H1 (cell line): Measurements from ENCODE around the gene MRC2.

Experiments
- CHD1 ChIP-seq: IDR thresholded peaks from 2 replicates; pipeline ENCODE4 v1.6.1; 2012; ENCODE audit warnings: low read depth, low read length, improper control_type of control experiment
- EZH2 ChIP-seq: fragments of 200-600 bp; sonication (generic); IDR thresholded peaks from 2 replicates; pipeline ENCODE4 v1.7.1; 2012; ENCODE audit warnings: low read depth, mild to moderate bottlenecking, moderate library complexity, low read length, inconsistent platforms; ENCODE audit not compliant: severe bottlenecking
- GABPA ChIP-seq: IDR thresholded peaks from 2 replicates; pipeline ENCODE4 v1.6.1; 2011; ENCODE audit warnings: mild to moderate bottlenecking, low read length, moderate library complexity, borderline replicate concordance; ENCODE audit not compliant: insufficient read depth
- NRF1 ChIP-seq: IDR thresholded peaks from 2 replicates; pipeline ENCODE4 v1.6.1; 2011; ENCODE audit warnings: mild to moderate bottlenecking, low read depth, low read length, improper control_type of control experiment
- POLR2A ChIP-seq, 2 experiments: IDR thresholded peaks; 1 replicate in 1 of 2; 2 replicates in 1 of 2; pipeline ENCODE4 v1.6.1; 2011; ENCODE audit warnings: low read depth in 2 of 2, low read length in 2 of 2, mild to moderate bottlenecking in 2 of 2; ENCODE audit errors: control extremely low read depth in 1 of 2
- POLR2AphosphoS5 ChIP-seq: IDR thresholded peaks from 2 replicates; pipeline ENCODE4 v1.6.1; 2011; ENCODE audit warnings: low read depth, low read length
- SP4 ChIP-seq: IDR thresholded peaks from 2 replicates; pipeline ENCODE4 v1.6.1; 2012; ENCODE audit warnings: low read length, inconsistent platforms
- TCF12 ChIP-seq: IDR thresholded peaks from 2 replicates; pipeline ENCODE4 v1.6.1; 2011; ENCODE audit warnings: low read depth, mild to moderate bottlenecking, low read length
- TF ChIP-seq, protein P1 (sequence below): fragments of 300-600 bp; sonication (generic); IDR thresholded peaks from 2 replicates; pipeline ENCODE4 v1.7.1; 2012; ENCODE audit warnings: low read length, moderate library complexity, mild to moderate bottlenecking, inconsistent platforms; ENCODE audit not compliant: insufficient replicate concordance
- TF ChIP-seq, protein P2 (sequence below), 3 experiments: IDR thresholded peaks; 1 replicate in 2 of 3; 2 replicates in 1 of 3; pipeline versions ENCODE4 v1.5.1 to v1.6.1; 2011; ENCODE audit warnings: low read length in 3 of 3, mild to moderate bottlenecking in 3 of 3, inconsistent platforms in 2 of 3, low read depth in 1 of 3, moderate library complexity in 1 of 3; ENCODE audit not compliant: insufficient read depth in 1 of 3; ENCODE audit errors: control extremely low read depth in 1 of 3

DNA sequence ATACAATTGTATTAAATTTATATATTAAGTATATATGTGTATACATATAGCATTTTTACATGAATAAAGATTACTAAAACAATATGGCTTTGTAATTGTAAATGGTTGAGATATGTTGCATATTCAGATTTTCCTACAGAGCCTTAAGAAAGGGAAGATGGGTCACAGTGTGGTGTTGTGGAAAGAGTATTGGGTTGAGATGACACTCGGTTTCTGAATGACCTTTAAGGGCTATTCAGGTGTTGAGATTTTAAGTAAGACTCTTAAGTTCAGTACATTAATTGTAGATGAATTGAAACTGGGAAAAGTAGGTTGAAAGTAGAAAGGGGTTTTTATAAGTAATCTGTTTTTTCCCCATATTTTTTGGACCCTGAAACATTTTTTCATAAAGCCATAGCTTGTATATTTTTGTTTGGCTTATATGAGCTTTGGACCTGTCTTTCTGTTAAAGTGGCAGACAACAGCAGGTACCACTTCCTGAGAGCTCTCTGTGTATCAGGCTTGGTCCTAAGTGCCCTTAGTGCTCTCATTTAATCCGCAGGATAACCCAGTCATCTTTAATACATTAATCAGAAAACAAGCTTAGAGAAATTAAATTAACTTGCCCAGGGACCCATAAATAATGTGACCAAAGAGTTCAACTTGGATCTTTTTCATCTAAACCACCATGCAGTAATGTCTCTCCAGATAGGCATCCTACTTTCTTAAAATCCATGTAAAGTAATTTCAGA is 48.5 kb upstream of the MRC2 start:
- no peak for TF ChIP-seq EZH2
- TF ChIP-seq TCF12, result no peak
- TF ChIP-seq NRF1, result no peak
- TF ChIP-seq SP4, result no peak
- TF ChIP-seq, protein P1, sequence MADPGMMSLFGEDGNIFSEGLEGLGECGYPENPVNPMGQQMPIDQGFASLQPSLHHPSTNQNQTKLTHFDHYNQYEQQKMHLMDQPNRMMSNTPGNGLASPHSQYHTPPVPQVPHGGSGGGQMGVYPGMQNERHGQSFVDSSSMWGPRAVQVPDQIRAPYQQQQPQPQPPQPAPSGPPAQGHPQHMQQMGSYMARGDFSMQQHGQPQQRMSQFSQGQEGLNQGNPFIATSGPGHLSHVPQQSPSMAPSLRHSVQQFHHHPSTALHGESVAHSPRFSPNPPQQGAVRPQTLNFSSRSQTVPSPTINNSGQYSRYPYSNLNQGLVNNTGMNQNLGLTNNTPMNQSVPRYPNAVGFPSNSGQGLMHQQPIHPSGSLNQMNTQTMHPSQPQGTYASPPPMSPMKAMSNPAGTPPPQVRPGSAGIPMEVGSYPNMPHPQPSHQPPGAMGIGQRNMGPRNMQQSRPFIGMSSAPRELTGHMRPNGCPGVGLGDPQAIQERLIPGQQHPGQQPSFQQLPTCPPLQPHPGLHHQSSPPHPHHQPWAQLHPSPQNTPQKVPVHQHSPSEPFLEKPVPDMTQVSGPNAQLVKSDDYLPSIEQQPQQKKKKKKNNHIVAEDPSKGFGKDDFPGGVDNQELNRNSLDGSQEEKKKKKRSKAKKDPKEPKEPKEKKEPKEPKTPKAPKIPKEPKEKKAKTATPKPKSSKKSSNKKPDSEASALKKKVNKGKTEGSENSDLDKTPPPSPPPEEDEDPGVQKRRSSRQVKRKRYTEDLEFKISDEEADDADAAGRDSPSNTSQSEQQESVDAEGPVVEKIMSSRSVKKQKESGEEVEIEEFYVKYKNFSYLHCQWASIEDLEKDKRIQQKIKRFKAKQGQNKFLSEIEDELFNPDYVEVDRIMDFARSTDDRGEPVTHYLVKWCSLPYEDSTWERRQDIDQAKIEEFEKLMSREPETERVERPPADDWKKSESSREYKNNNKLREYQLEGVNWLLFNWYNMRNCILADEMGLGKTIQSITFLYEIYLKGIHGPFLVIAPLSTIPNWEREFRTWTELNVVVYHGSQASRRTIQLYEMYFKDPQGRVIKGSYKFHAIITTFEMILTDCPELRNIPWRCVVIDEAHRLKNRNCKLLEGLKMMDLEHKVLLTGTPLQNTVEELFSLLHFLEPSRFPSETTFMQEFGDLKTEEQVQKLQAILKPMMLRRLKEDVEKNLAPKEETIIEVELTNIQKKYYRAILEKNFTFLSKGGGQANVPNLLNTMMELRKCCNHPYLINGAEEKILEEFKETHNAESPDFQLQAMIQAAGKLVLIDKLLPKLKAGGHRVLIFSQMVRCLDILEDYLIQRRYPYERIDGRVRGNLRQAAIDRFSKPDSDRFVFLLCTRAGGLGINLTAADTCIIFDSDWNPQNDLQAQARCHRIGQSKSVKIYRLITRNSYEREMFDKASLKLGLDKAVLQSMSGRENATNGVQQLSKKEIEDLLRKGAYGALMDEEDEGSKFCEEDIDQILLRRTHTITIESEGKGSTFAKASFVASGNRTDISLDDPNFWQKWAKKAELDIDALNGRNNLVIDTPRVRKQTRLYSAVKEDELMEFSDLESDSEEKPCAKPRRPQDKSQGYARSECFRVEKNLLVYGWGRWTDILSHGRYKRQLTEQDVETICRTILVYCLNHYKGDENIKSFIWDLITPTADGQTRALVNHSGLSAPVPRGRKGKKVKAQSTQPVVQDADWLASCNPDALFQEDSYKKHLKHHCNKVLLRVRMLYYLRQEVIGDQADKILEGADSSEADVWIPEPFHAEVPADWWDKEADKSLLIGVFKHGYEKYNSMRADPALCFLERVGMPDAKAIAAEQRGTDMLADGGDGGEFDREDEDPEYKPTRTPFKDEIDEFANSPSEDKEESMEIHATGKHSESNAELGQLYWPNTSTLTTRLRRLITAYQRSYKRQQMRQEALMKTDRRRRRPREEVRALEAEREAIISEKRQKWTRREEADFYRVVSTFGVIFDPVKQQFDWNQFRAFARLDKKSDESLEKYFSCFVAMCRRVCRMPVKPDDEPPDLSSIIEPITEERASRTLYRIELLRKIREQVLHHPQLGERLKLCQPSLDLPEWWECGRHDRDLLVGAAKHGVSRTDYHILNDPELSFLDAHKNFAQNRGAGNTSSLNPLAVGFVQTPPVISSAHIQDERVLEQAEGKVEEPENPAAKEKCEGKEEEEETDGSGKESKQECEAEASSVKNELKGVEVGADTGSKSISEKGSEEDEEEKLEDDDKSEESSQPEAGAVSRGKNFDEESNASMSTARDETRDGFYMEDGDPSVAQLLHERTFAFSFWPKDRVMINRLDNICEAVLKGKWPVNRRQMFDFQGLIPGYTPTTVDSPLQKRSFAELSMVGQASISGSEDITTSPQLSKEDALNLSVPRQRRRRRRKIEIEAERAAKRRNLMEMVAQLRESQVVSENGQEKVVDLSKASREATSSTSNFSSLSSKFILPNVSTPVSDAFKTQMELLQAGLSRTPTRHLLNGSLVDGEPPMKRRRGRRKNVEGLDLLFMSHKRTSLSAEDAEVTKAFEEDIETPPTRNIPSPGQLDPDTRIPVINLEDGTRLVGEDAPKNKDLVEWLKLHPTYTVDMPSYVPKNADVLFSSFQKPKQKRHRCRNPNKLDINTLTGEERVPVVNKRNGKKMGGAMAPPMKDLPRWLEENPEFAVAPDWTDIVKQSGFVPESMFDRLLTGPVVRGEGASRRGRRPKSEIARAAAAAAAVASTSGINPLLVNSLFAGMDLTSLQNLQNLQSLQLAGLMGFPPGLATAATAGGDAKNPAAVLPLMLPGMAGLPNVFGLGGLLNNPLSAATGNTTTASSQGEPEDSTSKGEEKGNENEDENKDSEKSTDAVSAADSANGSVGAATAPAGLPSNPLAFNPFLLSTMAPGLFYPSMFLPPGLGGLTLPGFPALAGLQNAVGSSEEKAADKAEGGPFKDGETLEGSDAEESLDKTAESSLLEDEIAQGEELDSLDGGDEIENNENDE, result no peak
- TF ChIP-seq POLR2A (IDR thresholded peaks at IDR 0.05; ENCODE audit: control extremely low read depth in 1 of 2, low read depth in 2 of 2, low read length in 2 of 2), result no peak
- TF ChIP-seq, protein P2, sequence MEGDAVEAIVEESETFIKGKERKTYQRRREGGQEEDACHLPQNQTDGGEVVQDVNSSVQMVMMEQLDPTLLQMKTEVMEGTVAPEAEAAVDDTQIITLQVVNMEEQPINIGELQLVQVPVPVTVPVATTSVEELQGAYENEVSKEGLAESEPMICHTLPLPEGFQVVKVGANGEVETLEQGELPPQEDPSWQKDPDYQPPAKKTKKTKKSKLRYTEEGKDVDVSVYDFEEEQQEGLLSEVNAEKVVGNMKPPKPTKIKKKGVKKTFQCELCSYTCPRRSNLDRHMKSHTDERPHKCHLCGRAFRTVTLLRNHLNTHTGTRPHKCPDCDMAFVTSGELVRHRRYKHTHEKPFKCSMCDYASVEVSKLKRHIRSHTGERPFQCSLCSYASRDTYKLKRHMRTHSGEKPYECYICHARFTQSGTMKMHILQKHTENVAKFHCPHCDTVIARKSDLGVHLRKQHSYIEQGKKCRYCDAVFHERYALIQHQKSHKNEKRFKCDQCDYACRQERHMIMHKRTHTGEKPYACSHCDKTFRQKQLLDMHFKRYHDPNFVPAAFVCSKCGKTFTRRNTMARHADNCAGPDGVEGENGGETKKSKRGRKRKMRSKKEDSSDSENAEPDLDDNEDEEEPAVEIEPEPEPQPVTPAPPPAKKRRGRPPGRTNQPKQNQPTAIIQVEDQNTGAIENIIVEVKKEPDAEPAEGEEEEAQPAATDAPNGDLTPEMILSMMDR (IDR thresholded peaks at IDR 0.05; ENCODE audit: control extremely low read depth in 1 of 3, insufficient read depth in 1 of 3, low read depth in 1 of 3, low read length in 3 of 3), result no peak
- no peak for TF ChIP-seq GABPA
- no peak for TF ChIP-seq POLR2AphosphoS5
- no peak for TF ChIP-seq CHD1
